ENCODE measurements around the gene TENT4B.

DNA sequence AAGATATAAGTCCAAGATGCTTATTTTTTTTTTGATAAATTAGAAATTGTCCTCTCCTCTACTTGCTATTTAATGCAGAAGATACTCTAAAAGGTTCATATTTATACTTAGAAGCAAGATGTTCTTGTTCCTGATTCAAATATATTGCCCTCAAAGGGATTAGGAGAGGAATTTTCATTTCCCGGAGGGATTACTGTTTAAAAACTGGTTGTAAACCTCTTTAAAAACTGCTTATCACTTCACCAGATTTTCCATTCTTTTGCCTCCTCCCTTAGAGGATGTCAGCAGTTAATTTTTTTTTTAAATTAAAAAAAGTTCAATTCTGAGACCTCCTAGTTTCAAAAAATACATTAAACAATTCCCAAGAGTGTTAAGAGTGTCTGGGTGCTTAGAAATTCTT, 2.8 kb downstream of the TENT4B start:
- TF ChIP-seq, protein P1, sequence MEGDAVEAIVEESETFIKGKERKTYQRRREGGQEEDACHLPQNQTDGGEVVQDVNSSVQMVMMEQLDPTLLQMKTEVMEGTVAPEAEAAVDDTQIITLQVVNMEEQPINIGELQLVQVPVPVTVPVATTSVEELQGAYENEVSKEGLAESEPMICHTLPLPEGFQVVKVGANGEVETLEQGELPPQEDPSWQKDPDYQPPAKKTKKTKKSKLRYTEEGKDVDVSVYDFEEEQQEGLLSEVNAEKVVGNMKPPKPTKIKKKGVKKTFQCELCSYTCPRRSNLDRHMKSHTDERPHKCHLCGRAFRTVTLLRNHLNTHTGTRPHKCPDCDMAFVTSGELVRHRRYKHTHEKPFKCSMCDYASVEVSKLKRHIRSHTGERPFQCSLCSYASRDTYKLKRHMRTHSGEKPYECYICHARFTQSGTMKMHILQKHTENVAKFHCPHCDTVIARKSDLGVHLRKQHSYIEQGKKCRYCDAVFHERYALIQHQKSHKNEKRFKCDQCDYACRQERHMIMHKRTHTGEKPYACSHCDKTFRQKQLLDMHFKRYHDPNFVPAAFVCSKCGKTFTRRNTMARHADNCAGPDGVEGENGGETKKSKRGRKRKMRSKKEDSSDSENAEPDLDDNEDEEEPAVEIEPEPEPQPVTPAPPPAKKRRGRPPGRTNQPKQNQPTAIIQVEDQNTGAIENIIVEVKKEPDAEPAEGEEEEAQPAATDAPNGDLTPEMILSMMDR (conservative IDR thresholded peaks at IDR 0.05), result no peak
- TF ChIP-seq ZFX (IDR thresholded peaks at IDR 0.05), result no peak

Data from C4-2B (cell line).